Gastroesophageal sphincter (tissue), 3 donors: ENCODE measurements around the gene CDH4.

Source experiments
- CTCF ChIP-seq, 4 experiments: fragments of 200-600 bp in 2 of 4; fragments of 450-650 bp in 2 of 4; sonication (generic) in 1 of 4; IDR thresholded peaks; one replicate each; pipeline ENCODE4 v1.5.1; 2017 to 2019; ENCODE audit warnings: antibody characterized with exemption in 4 of 4, mild to moderate bottlenecking in 2 of 4, moderate library complexity in 2 of 4
- EP300 ChIP-seq: sonication (generic); formaldehyde crosslinking; IDR thresholded peaks from one replicate; pipeline ENCODE4 v1.6.1; 2017; ENCODE audit warnings: antibody characterized with exemption, mild to moderate bottlenecking
- POLR2A ChIP-seq, 2 donors: fragments of 450-650 bp; IDR thresholded peaks; one replicate each; pipeline ENCODE4 v1.6.1; 2017; ENCODE audit warnings: antibody characterized with exemption in 2 of 2, mild to moderate bottlenecking in 2 of 2, moderate library complexity in 1 of 2

GRCh38 chr20:61573415-61574305 is 321.6 kb downstream of the CDH4 start:
- no peak for TF ChIP-seq POLR2A (IDR thresholded peaks at IDR 0.05)
- TF ChIP-seq EP300: no peak
- no peak for TF ChIP-seq CTCF (IDR thresholded peaks at IDR 0.05)
